Activated CD4-positive, alpha-beta T cell treated with anti-CD3 and anti-CD28 coated beads, Interleukin-2, Interleukin-4, amounts not matched to agents 100 ng/mL and 50 ng/mL, durations not matched to agents 16 hours and 8 hours (primary cell): ENCODE data around the gene HES5.

Experiments
- DNase-seq: peaks from one replicate; pipeline ENCODE4 v3.0.0-alpha.2; 2020; ENCODE audit warnings: low spot score

The HES5 gene

GRCh38 chr1:2514863-2515762 lies 14.9 kb downstream of the HES5 start:
- DNase-seq: no peak

GRCh38 chr1:2513939-2514652 lies 16.0 kb downstream of the HES5 start:
- DNase-seq: no peak

GRCh38 chr1:2512862-2513421 lies 17.1 kb downstream of the HES5 start:
- DNase-seq: no peak

GRCh38 chr1:2510366-2511155 lies 19.5 kb downstream of the HES5 start:
- DNase-seq: no peak

GRCh38 chr1:2509589-2509988 lies 20.5 kb downstream of the HES5 start:
- no peak for DNase-seq

GRCh38 chr1:2508751-2509150 lies 21.3 kb downstream of the HES5 start:
- DNase-seq: no peak

- no peak for DNase-seq
Observed at GRCh38 chr1:2508180-2508579, 21.9 kb downstream of the HES5 start.

- DNase-seq: no peak
Observed at GRCh38 chr1:2507744-2508155, 22.3 kb downstream of the HES5 start.

- no peak for DNase-seq
Observed at GRCh38 chr1:2506901-2507565, 23.0 kb downstream of the HES5 start.

- DNase-seq: no peak
Observed at GRCh38 chr1:2506007-2506860, 23.8 kb downstream of the HES5 start.

- DNase-seq: no peak
Observed at GRCh38 chr1:2505461-2505994, 24.5 kb downstream of the HES5 start.

- DNase-seq: no peak
Observed at GRCh38 chr1:2504949-2505272, 25.2 kb downstream of the HES5 start.

- no peak for DNase-seq
Observed at GRCh38 chr1:2504225-2504948, 25.7 kb downstream of the HES5 start.

GRCh38 chr1:2503554-2504224 lies 26.4 kb downstream of the HES5 start:
- DNase-seq: no peak

GRCh38 chr1:2502661-2503553 lies 27.2 kb downstream of the HES5 start:
- DNase-seq: no peak

- DNase-seq: no peak
Observed at GRCh38 chr1:2502210-2502609, 27.9 kb downstream of the HES5 start.

- DNase-seq: no peak
Observed at GRCh38 chr1:2501820-2502119, 28.3 kb downstream of the HES5 start.

- no peak for DNase-seq
Observed at GRCh38 chr1:2501041-2501819, 28.8 kb downstream of the HES5 start.
